ENCODE results near the gene AKT3.

Gene AKT3

GRCh38 chr1:243473227-243474135, 376.6 kb downstream of the AKT3 start:
- peak overlapping the region; percentile 48 for H3K4me3 ChIP-seq (ENCODE audit: low read depth, low read length)
- POLR2A ChIA-PET: no interaction called here
- CTCF ChIA-PET: no interaction called here
- no peak for DNase-seq (ENCODE audit: low read depth, low spot score)
- TF ChIP-seq CTCF (IDR thresholded peaks at IDR 0.05; ENCODE audit: insufficient read depth, low read length, missing control alignments): no peak

- POLR2A ChIA-PET: no interaction called here
- DNase-seq (ENCODE audit: low read depth, low spot score): no peak
- H3K4me3 ChIP-seq (ENCODE audit: low read depth, low read length): no peak overlapping the region
- CTCF ChIA-PET: interaction anchor here (0.6 kb wide), 1 partner anchor 128 kb away, joined by 3 read pairs; no protein-coding TSS in a partner anchor
- TF ChIP-seq CTCF (IDR thresholded peaks at IDR 0.05; ENCODE audit: insufficient read depth, low read length, missing control alignments): no peak
These were observed 378.0 kb downstream of the AKT3 start for GRCh38 chr1:243471754-243472745.

GRCh38 chr1:243471026-243471685, 378.9 kb downstream of the AKT3 start:
- CTCF ChIA-PET: interaction anchor here (1.1 to 1.5 kb wide), 2 partner anchors 13 to 128 kb away, joined by 6 read pairs; no protein-coding TSS in a partner anchor
- H3K4me3 ChIP-seq (ENCODE audit: low read depth, low read length): no peak overlapping the region
- no peak for TF ChIP-seq CTCF (IDR thresholded peaks at IDR 0.05; ENCODE audit: insufficient read depth, low read length, missing control alignments)
- POLR2A ChIA-PET: no interaction called here
- no peak for DNase-seq (ENCODE audit: low read depth, low spot score)

- H3K4me3 ChIP-seq (ENCODE audit: low read depth, low read length): no peak overlapping the region
- DNase-seq (ENCODE audit: low read depth, low spot score): no peak
- CTCF ChIA-PET: interaction anchor here (1.1 to 1.5 kb wide), 2 partner anchors 12 to 127 kb away, joined by 6 read pairs; no protein-coding TSS in a partner anchor
- peak; percentile 18 for TF ChIP-seq CTCF (IDR thresholded peaks at IDR 0.05; ENCODE audit: insufficient read depth, low read length, missing control alignments)
- POLR2A ChIA-PET: no interaction called here
These were observed 379.5 kb downstream of the AKT3 start for GRCh38 chr1:243470502-243470901.

DNA sequence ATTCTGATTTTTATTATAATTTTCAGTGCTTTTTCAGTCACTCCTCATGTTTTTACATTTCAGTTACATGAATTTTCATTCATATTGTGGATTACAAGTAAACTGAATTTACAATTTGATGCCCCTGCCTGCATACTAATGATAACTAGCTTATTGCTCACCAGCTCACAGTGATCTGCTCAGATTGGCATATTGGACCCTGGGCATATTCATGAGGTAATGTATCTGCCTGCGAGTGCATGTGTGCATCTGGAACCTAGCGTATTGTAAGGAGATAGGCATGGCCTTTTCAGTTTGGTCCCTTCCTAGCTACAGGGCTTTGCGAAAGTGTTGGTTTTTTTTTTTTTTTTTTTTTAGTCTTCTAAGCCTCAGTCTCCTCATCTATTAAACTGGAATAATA, 380.5 kb downstream of the AKT3 start:
- ChIA-PET POLR2A (no interaction called here), CTCF (no interaction called here)
- H3K4me3 ChIP-seq (ENCODE audit: low read depth, low read length): no peak overlapping the region
- no peak for DNase-seq (ENCODE audit: low read depth, low spot score)
- TF ChIP-seq CTCF (IDR thresholded peaks at IDR 0.05; ENCODE audit: insufficient read depth, low read length, missing control alignments): no peak

Measured in AG04449 (cell line).